ENCODE results near the gene APOO. TPM values are rescaled to one million over a fixed set of nuclear protein-coding genes. Genes with fewer than 3 reads are reported as not detected.

The APOO gene
- total RNA-seq, 1 experiment from 2014 or later, result 42.3 TPM

DNA sequence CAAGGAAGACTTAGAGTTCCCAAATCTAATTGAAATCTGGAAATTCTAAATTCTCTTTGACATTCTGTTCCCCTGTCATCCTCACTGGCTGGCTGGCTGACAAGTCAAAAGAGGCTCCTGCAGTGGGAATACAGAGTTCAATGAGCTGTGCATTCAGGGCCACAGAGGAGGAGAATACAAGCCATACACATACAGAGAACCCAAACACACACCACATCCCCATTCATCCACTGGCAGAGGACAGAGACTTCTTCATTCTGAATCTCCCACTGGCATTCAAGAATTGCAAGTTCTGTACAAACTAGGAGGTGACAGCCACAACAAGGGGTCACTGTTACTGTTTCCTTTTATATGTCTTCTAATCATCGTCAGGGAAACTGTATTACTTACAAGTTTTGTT is 75.0 kb downstream of the APOO start:
- Histone ChIP-seq H3K4me3 (no peak overlapping the region), H4K20me1 (ENCODE audit: insufficient read depth) (no peaks in the 10 kb centered on the region), H3F3A (ENCODE audit: insufficient read depth, low read depth) (no peaks in the 10 kb centered on the region), H3K79me2 (ENCODE audit: low read depth) (no peaks in the 10 kb centered on the region), H3K36me3 (ENCODE audit: low read depth) (no peaks in the 10 kb centered on the region), H3K4me2 (no peak overlapping the region), H3K4me1 (replicated peaks; ENCODE audit: insufficient read depth) (no peaks in the 10 kb centered on the region), H3K9me2 (ENCODE audit: insufficient read depth) (no peaks in the 10 kb centered on the region), H3K27me3 (ENCODE audit: insufficient read depth, low read depth) (no peaks in the 10 kb centered on the region), H3K9me3 (ENCODE audit: insufficient read depth, low read depth) (no peaks in the 10 kb centered on the region), H2AFZ (no peak overlapping the region), H3K27ac (no peak overlapping the region)
- TF ChIP-seq EZH2 (IDR thresholded peaks at IDR 0.05; ENCODE audit: low read depth), result no peak
- TF ChIP-seq, protein P1, sequence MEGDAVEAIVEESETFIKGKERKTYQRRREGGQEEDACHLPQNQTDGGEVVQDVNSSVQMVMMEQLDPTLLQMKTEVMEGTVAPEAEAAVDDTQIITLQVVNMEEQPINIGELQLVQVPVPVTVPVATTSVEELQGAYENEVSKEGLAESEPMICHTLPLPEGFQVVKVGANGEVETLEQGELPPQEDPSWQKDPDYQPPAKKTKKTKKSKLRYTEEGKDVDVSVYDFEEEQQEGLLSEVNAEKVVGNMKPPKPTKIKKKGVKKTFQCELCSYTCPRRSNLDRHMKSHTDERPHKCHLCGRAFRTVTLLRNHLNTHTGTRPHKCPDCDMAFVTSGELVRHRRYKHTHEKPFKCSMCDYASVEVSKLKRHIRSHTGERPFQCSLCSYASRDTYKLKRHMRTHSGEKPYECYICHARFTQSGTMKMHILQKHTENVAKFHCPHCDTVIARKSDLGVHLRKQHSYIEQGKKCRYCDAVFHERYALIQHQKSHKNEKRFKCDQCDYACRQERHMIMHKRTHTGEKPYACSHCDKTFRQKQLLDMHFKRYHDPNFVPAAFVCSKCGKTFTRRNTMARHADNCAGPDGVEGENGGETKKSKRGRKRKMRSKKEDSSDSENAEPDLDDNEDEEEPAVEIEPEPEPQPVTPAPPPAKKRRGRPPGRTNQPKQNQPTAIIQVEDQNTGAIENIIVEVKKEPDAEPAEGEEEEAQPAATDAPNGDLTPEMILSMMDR (conservative IDR thresholded peaks at IDR 0.05), result no peak
- ChIA-PET POLR2A (ENCODE audit: unreplicated experiment) (no interaction called here), CTCF (no interaction called here)
- intact Hi-C loops (cut with micrococcal nuclease; ENCODE audit: unreplicated experiment), result no loop called here
- no peak for DNase-seq
- no TSS peak for BruUV-seq (replicated peaks)

DNA sequence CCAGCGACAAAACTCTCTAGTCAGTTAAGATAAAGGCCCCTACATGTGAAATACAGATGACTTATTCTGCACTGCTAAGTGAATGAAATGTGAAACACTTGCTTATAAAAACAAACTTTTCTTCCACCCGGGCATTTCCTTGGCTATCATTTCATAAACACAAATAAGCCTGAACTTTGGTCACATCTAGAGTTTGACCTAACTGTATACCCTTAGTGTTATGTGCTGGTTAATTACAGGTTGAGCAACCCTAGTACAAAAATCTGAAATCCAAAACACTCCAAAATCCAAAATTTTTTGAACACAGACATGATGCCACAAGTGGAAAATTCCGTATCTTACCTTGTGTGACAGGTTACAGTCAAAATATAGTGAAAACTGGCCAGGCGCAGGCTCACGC is 78.9 kb downstream of the APOO start:
- CTCF ChIA-PET, result no interaction called here
- Histone ChIP-seq H3K4me3 (no peak overlapping the region), H3F3A (ENCODE audit: insufficient read depth, low read depth) (no peaks in the 10 kb centered on the region), H3K4me1 (replicated peaks; ENCODE audit: insufficient read depth) (no peaks in the 10 kb centered on the region), H3K27me3 (ENCODE audit: insufficient read depth, low read depth) (no peaks in the 10 kb centered on the region), H3K9me3 (ENCODE audit: insufficient read depth, low read depth) (no peaks in the 10 kb centered on the region), H4K20me1 (ENCODE audit: insufficient read depth) (no peaks in the 10 kb centered on the region), H3K27ac (no peak overlapping the region), H3K36me3 (ENCODE audit: low read depth) (no peaks in the 10 kb centered on the region), H3K79me2 (ENCODE audit: low read depth) (no peaks in the 10 kb centered on the region), H3K9me2 (ENCODE audit: insufficient read depth) (no peaks in the 10 kb centered on the region), H3K4me2 (no peak overlapping the region), H2AFZ (no peak overlapping the region)
- TF ChIP-seq, protein P1 (conservative IDR thresholded peaks at IDR 0.05), result no peak
- TF ChIP-seq EZH2 (IDR thresholded peaks at IDR 0.05; ENCODE audit: low read depth), result no peak
- POLR2A ChIA-PET (ENCODE audit: unreplicated experiment), result interaction anchor here (0.7 kb wide), 1 partner anchor 46 kb away, joined by 6 read pairs; the partner anchor contains the start of gene SAT1
- no peak for DNase-seq
- no TSS peak for BruUV-seq (replicated peaks)
- intact Hi-C loops (cut with micrococcal nuclease; ENCODE audit: unreplicated experiment), result no loop called here

DNA sequence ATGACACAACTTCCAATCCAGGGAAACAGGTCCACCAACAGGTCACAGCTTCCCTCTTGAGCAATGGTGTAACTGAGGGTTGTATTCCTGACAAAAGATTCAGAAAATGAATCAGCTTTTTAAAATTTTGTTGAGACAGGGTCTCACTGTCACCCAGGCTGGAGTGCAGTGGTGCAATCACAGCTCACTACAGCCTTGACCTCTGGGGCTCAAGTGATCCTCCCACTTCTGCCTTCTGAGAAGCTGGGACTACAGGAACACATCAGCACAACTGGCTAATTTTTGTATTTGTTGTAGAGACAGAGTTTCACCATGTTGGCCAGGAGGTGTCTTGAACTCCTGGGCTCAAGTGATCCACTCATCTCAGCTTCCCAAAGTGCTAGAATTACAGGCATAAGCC is 81.1 kb downstream of the APOO start:
- no TSS peak for BruUV-seq (replicated peaks)
- 0 out of 2 replicates have a peak, but pooled peaks cover 5% of the 10 kb centered on the region for H3F3A ChIP-seq (ENCODE audit: insufficient read depth, low read depth)
- no peaks in the 10 kb centered on the region for H3K79me2 ChIP-seq (ENCODE audit: low read depth)
- no peaks in the 10 kb centered on the region for H4K20me1 ChIP-seq (ENCODE audit: insufficient read depth)
- CTCF ChIA-PET, result no interaction called here
- H3K4me1 ChIP-seq (replicated peaks; ENCODE audit: insufficient read depth), result no peaks in the 10 kb centered on the region
- intact Hi-C loops (cut with micrococcal nuclease; ENCODE audit: unreplicated experiment), result no loop called here
- TF ChIP-seq, protein P1 (conservative IDR thresholded peaks at IDR 0.05), result no peak
- H3K4me3 ChIP-seq, result no peak overlapping the region
- H3K27me3 ChIP-seq (ENCODE audit: insufficient read depth, low read depth), result no peaks in the 10 kb centered on the region
- H3K9me2 ChIP-seq (ENCODE audit: insufficient read depth), result no peaks in the 10 kb centered on the region
- no peak for DNase-seq
- H3K9me3 ChIP-seq (ENCODE audit: insufficient read depth, low read depth), result no peaks in the 10 kb centered on the region
- H3K27ac ChIP-seq, result no peak overlapping the region
- no peak overlapping the region for H3K4me2 ChIP-seq
- POLR2A ChIA-PET (ENCODE audit: unreplicated experiment), result no interaction called here
- no peaks in the 10 kb centered on the region for H3K36me3 ChIP-seq (ENCODE audit: low read depth)
- H2AFZ ChIP-seq, result no peak overlapping the region

Data from PC-9 (cell line).